IPS-20b (cell line): ENCODE results near the gene TPM2.

Experiments
- H3K27ac ChIP-seq: one replicate; pipeline ENCODE4 v1.5.1; 2013; ENCODE audit warnings: low read length
- H3K27me3 ChIP-seq: 2 replicates; pipeline ENCODE4 v1.6.1; 2013; ENCODE audit warnings: mild to moderate bottlenecking, low read length, inconsistent platforms; ENCODE audit not compliant: insufficient read depth
- H3K36me3 ChIP-seq: 2 replicates; pipeline ENCODE4 v1.6.1; 2013; ENCODE audit warnings: low read depth, mild to moderate bottlenecking, inconsistent platforms, low read length, moderate library complexity; ENCODE audit not compliant: insufficient read depth
- H3K4me1 ChIP-seq: 2 replicates; pipeline ENCODE4 v1.6.1; 2013; ENCODE audit warnings: mild to moderate bottlenecking, control low read depth, inconsistent platforms, low read length, moderate library complexity; ENCODE audit not compliant: insufficient read depth
- H3K4me3 ChIP-seq: 2 replicates; pipeline ENCODE4 v1.5.1; 2013; ENCODE audit warnings: mild to moderate bottlenecking, low read length, inconsistent platforms
- H3K9ac ChIP-seq: 2 replicates; pipeline ENCODE4 v1.6.1; 2013; ENCODE audit warnings: low read depth, mild to moderate bottlenecking, inconsistent platforms, low read length, moderate library complexity
- H3K9me3 ChIP-seq: 2 replicates; pipeline ENCODE4 v1.6.1; 2013; ENCODE audit warnings: mild to moderate bottlenecking, low read depth, low read length, inconsistent platforms; ENCODE audit not compliant: insufficient read depth

The TPM2 gene

GRCh38 chr9:35657546-35658136 lies 32.1 kb downstream of the TPM2 start, which contains the start of gene RMRP:
Gene RMRP (minus strand): TSS chr9:35658019.
- Histone ChIP-seq H3K27ac (peak within 1 kb of the TSS; percentile 93), H3K4me3 (peak within 1 kb of the TSS; percentile 89), H3K4me1 (peaks cover 4% of the 10 kb centered on the region; the same call in 1 of the 2 replicates), H3K27me3 (peaks cover 13% of the 10 kb centered on the region), H3K9ac (peak within 1 kb of the TSS; percentile 87), H3K36me3 (peaks cover 27% of the 10 kb centered on the region), H3K9me3 (no peaks in the 10 kb centered on the region)

- H3K9ac ChIP-seq: peak overlapping the region; percentile 87
- no peak overlapping the region for H3K27ac ChIP-seq
- peaks cover 13% of the 10 kb centered on the region for H3K27me3 ChIP-seq
- H3K36me3 ChIP-seq: peaks cover 21% of the 10 kb centered on the region
- no peaks in the 10 kb centered on the region for H3K9me3 ChIP-seq
- peak overlapping the region; percentile 89 for H3K4me3 ChIP-seq
- H3K4me1 ChIP-seq: peaks cover 4% of the 10 kb centered on the region; the same call in 1 of the 2 replicates
Measured at GRCh38 chr9:35656831-35657545, 32.7 kb downstream of the TPM2 start.

- Histone ChIP-seq H3K9me3 (no peaks in the 10 kb centered on the region), H3K4me1 (peaks cover 4% of the 10 kb centered on the region; the same call in 1 of the 2 replicates), H3K4me3 (no peak overlapping the region)
Measured at GRCh38 chr9:35656348-35656747, 33.4 kb downstream of the TPM2 start.

GRCh38 chr9:35653611-35654010 lies 36.1 kb downstream of the TPM2 start:
- no peaks in the 10 kb centered on the region for H3K36me3 ChIP-seq
- H3K4me3 ChIP-seq: no peak overlapping the region
- no peak overlapping the region for H3K9ac ChIP-seq
- no peak overlapping the region for H3K27ac ChIP-seq
- H3K4me1 ChIP-seq: peaks cover 5% of the 10 kb centered on the region; the same call in 1 of the 2 replicates
- peaks cover 13% of the 10 kb centered on the region for H3K27me3 ChIP-seq
- no peaks in the 10 kb centered on the region for H3K9me3 ChIP-seq

More at GRCh38 chr9:35656348-35656747, 33.4 kb downstream of the TPM2 start:
- Histone ChIP-seq H3K9ac (no peak overlapping the region), H3K27me3 (peaks cover 13% of the 10 kb centered on the region), H3K27ac (no peak overlapping the region), H3K36me3 (peaks cover 14% of the 10 kb centered on the region)

- no peak overlapping the region for H3K4me3 ChIP-seq
- no peak overlapping the region for H3K27ac ChIP-seq
- H3K9me3 ChIP-seq: no peaks in the 10 kb centered on the region
- peaks cover 5% of the 10 kb centered on the region; the same call in 1 of the 2 replicates for H3K4me1 ChIP-seq
- no peaks in the 10 kb centered on the region for H3K36me3 ChIP-seq
- no peak overlapping the region for H3K9ac ChIP-seq
- H3K27me3 ChIP-seq: peaks cover 15% of the 10 kb centered on the region
Measured at GRCh38 chr9:35652829-35653209, 36.9 kb downstream of the TPM2 start.

- H3K4me3 ChIP-seq: no peak overlapping the region
Measured at GRCh38 chr9:35651956-35652828, 37.5 kb downstream of the TPM2 start.

GRCh38 chr9:35650341-35651158 lies 39.2 kb downstream of the TPM2 start, which contains the start of gene SIT1:
Gene SIT1 (minus strand): TSS chr9:35650931. CDS start chr9:35650853, 78 bp downstream.
- Histone ChIP-seq H3K9ac (peak within 1 kb of the TSS; percentile 61; the same call in 1 of the 2 replicates), H3K4me1 (peaks cover 7% of the 10 kb centered on the region; the same call in 1 of the 2 replicates), H3K4me3 (peak within 1 kb of the TSS; percentile 64; the same call in 1 of the 2 replicates), H3K27me3 (peaks cover 7% of the 10 kb centered on the region; the same call in 1 of the 2 replicates), H3K9me3 (no peaks in the 10 kb centered on the region), H3K27ac (peak within 1 kb of the TSS; percentile 19), H3K36me3 (no peaks in the 10 kb centered on the region)

More at GRCh38 chr9:35651956-35652828, 37.5 kb downstream of the TPM2 start:
- no peak overlapping the region for H3K9ac ChIP-seq
- H3K27ac ChIP-seq: no peak overlapping the region
- peaks cover 7% of the 10 kb centered on the region; the same call in 1 of the 2 replicates for H3K4me1 ChIP-seq
- no peaks in the 10 kb centered on the region for H3K36me3 ChIP-seq
- no peaks in the 10 kb centered on the region for H3K9me3 ChIP-seq
- peaks cover 20% of the 10 kb centered on the region for H3K27me3 ChIP-seq

DNA sequence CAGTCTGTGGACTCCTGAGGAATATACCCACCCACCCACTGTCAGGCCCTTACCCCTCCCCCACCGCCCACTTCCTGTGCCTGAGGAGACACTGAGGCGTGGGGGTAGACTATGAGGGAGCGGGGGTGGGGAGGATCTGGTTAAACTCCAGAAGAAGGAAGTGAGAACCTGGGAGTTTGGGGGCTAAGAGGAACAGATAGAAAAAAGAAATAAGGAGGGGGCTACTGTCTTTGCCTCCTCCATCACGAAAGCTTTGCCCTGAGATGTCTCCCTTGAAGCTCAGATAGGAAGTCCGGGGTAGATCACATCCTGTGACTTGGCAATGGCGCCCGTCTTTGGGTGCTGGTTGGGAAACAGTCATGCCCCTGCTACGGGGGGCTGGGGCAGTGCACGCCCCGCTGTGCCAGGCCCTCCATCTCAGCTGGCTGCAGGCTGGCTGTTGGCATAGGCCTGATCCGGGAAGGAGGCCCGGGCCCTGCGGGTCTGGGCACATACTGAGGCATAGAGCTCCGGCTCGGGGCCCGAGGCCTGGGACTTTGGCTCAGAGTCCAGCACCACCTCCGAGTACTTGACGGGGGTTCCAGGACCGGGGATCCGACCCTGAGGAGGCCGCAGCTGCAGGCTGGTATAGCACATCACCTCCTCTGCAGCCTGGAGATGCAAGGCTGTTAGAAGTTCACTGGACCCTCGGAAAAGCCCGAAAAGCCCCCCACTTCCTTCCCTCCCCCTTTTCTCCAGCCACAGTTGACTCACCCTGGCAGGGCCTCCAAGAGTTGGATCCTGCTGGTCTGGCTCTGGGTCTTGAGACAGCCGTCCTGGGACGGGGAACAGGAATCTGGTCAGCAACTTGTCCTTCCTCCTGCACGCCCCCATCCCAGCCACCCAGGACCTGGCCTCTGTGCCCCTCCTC lies 40.0 kb downstream of the TPM2 start:
- H3K9ac ChIP-seq: peak overlapping the region; percentile 61; the same call in 1 of the 2 replicates
- no peaks in the 10 kb centered on the region for H3K36me3 ChIP-seq
- peaks cover 7% of the 10 kb centered on the region; the same call in 1 of the 2 replicates for H3K27me3 ChIP-seq
- H3K9me3 ChIP-seq: no peaks in the 10 kb centered on the region
- peaks cover 7% of the 10 kb centered on the region; the same call in 1 of the 2 replicates for H3K4me1 ChIP-seq
- H3K27ac ChIP-seq: peak overlapping the region; percentile 19
- peak overlapping the region; percentile 64; the same call in 1 of the 2 replicates for H3K4me3 ChIP-seq

DNA sequence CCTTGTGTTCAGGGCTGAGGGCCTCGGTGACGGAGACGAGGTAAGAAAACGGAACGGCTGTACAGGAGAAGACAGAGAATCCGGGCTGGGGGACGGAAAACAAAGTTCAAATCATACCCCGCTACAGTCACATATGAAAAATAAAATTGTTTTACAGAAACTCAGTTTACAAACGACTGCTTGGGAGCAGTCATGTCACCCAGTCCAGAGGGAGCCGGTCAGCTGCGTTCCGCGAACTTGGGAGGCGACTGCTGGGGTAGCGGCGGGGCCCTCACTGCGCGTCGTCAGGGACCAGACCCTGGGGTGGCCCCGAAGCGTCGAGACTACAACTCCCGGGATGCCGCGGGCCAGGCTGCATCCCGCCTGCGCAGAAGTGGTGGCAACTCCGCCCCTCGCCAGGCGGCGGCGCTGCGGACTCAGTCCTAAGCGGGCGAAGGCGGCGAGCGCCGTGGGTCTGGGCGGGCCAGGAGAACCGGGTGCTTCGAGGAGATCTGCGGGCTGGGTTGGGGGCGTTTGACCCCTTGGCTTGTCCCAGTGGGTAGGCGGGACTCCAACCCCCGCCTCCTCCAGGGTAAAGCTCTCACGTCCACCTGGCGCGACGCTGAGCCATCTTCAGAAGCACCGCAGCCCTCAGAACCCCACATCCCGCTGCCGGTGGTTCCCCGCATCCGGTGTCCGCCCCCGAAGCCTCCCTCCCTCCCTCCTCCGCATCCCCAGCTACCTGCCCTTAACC lies 43.0 kb downstream of the TPM2 start:
- no peaks in the 10 kb centered on the region for H3K9me3 ChIP-seq
- H3K4me1 ChIP-seq: peaks cover 7% of the 10 kb centered on the region; the same call in 1 of the 2 replicates
- H3K9ac ChIP-seq: peak overlapping the region; percentile 74; the same call in 1 of the 2 replicates
- H3K36me3 ChIP-seq: no peaks in the 10 kb centered on the region
- peaks cover 7% of the 10 kb centered on the region; the same call in 1 of the 2 replicates for H3K27me3 ChIP-seq
- no peak overlapping the region for H3K27ac ChIP-seq
- H3K4me3 ChIP-seq: peak overlapping the region; percentile 93
